Measurements from ENCODE around the gene ZNF319. TPM values are rescaled to one million over a fixed set of nuclear protein-coding genes. Genes with fewer than 3 reads are reported as not detected.

ZNF319 gene
- polyA plus RNA-seq, 3 donors = 1.9 to 11.5 (median 4.7) TPM

DNA sequence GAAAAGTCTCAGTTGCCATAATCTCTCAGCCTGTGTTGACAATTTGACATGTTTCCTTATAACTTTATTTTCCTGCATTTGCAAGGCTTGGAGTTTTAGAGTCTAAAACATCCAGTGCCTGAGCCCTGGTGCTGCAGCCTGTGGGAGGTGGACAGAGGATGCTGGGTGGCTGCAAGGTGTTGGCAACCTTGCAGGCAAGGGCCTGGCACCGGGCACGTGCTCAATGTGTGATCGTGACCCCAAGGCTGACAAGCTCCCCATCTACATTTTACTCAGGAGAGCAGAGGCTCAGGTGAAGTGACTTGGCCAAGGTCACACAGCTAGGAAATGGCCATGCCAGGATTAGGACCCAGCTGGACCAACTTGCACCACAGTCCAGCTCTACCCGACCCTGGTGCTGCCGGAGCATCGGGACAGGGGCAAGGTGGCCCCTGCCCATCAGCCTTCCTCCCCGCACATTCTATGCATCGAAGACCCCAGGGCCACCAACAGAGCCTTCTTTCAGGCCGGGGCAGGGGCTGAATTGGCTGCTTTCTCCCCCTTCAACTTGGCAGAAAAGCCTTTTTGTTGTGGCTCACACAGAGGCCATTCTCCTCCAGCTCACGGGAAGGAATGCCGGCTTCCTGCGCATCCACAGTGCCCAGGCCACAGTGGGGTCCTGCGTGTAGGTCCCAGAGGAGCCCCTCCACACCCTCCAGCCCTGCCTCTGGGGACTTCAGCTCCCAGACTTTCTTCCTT, 48.2 kb upstream of the ZNF319 start:
- TF ChIP-seq, protein P1, sequence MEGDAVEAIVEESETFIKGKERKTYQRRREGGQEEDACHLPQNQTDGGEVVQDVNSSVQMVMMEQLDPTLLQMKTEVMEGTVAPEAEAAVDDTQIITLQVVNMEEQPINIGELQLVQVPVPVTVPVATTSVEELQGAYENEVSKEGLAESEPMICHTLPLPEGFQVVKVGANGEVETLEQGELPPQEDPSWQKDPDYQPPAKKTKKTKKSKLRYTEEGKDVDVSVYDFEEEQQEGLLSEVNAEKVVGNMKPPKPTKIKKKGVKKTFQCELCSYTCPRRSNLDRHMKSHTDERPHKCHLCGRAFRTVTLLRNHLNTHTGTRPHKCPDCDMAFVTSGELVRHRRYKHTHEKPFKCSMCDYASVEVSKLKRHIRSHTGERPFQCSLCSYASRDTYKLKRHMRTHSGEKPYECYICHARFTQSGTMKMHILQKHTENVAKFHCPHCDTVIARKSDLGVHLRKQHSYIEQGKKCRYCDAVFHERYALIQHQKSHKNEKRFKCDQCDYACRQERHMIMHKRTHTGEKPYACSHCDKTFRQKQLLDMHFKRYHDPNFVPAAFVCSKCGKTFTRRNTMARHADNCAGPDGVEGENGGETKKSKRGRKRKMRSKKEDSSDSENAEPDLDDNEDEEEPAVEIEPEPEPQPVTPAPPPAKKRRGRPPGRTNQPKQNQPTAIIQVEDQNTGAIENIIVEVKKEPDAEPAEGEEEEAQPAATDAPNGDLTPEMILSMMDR (IDR thresholded peaks at IDR 0.05) = no peak
- Histone ChIP-seq H3K79me2 (ENCODE audit: insufficient read depth, low read length) (no peaks in the 10 kb centered on the region), H3K4me2 (replicated peaks; ENCODE audit: extremely low read depth, low read length, poor library complexity, severe bottlenecking) (no peak overlapping the region), H4K20me1 (ENCODE audit: insufficient read depth, low read length) (no peaks in the 10 kb centered on the region), H3K4me1 (ENCODE audit: control insufficient read depth in 1 of 2, insufficient read depth in 2 of 2, low read length in 2 of 2) (no peaks in the 10 kb centered on the region), H3K4me3 (replicated peaks in 1 of 3; ENCODE audit: low read depth in 2 of 3, low read length in 3 of 3) (no peak overlapping the region), H3K27me3 (ENCODE audit: control insufficient read depth in 2 of 2, insufficient read depth in 2 of 2, low read length in 2 of 2) (no peaks in the 10 kb centered on the region), H2AFZ (ENCODE audit: insufficient read depth, low read depth, low read length, poor library complexity, severe bottlenecking) (no peak overlapping the region), H3K27ac (ENCODE audit: low read depth in 1 of 2, low read length in 2 of 2) (no peak overlapping the region), H3K36me3 (replicated peaks in 1 of 2; ENCODE audit: control insufficient read depth in 1 of 2, insufficient read depth in 2 of 2, low read length in 2 of 2) (no peaks in the 10 kb centered on the region), H3K9me3 (replicated peaks in 1 of 2; ENCODE audit: control insufficient read depth in 1 of 2, insufficient read depth in 1 of 2, low read length in 2 of 2) (no peaks in the 10 kb centered on the region), H3K9ac (ENCODE audit: insufficient read depth, low read length, poor library complexity, severe bottlenecking) (no peak overlapping the region)
- WGBS (ENCODE audit: insufficient coverage) = 94% methylated on average over 13 of the region's 13 CpGs
- H3K27ac Mint-ChIP-seq = peak overlapping the region in 1 of 7 donors; percentile 41
- DNase-seq = no peak
- intact Hi-C loops (cut with micrococcal nuclease) = no loop called here
- peaks cover 0 to 5% (median 0%) of the 10 kb centered on the region in 7 donors for H3K9me3 Mint-ChIP-seq
- H3K4me3 Mint-ChIP-seq = no peak overlapping the region
- no peaks in the 10 kb centered on the region for H3K4me1 Mint-ChIP-seq
- H3K36me3 Mint-ChIP-seq = no peaks in the 10 kb centered on the region
- H3K27me3 Mint-ChIP-seq (ENCODE audit: low read depth in 3 of 3) = peaks cover 3 to 5% (median 4%) of the 10 kb centered on the region in 3 donors

DNA sequence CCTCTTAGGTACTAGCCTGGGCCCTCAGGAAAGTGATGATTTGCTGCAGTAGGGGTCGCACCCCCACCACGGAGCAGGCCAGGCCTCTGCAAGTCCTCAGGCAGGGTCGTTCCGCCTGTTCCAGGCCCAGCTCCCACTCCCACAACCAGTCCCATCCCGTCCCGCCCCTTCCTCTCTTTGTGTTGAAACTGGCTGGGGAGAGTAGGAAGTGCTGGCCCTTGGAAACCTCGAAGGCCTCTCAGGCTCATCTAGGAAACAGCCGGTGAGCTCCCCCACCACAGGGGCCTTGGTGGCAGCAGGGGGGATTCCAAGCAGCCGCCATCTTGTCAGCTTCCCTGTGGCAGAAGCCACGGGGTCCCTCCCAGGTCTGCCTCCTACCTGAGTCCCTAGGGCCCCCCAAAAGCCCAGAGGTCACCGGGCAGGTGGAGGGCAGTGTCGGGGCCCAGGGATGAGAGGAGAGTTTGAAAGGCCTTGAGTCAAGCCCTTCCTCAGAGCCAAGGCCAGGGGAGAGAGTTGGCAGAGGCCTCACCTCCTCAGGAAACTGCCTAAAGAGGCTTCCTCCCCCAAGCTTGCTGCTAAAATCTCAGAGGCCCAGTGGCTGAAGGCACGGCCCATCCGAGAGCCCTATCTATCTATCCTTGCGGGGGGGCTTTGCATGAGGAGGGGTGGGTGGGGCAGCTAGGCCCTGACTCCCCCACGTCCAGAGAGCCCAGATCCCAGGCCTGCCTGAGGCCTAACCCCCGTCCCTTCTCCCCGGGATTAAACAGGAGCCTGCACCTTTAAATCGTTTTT, 47.3 kb upstream of the ZNF319 start:
- Mint-ChIP-seq H3K4me1 (no peaks in the 10 kb centered on the region), H3K4me3 (no peak overlapping the region), H3K36me3 (no peaks in the 10 kb centered on the region), H3K9me3 (peaks cover 0 to 5% (median 0%) of the 10 kb centered on the region in 7 donors), H3K27ac (peak overlapping the region in 1 of 7 donors; percentile 8), H3K27me3 (ENCODE audit: low read depth in 3 of 3) (peaks cover 3 to 4% (median 4%) of the 10 kb centered on the region in 3 donors)
- Histone ChIP-seq H3K4me1 (ENCODE audit: control insufficient read depth in 1 of 2, insufficient read depth in 2 of 2, low read length in 2 of 2) (no peaks in the 10 kb centered on the region), H2AFZ (ENCODE audit: insufficient read depth, low read depth, low read length, poor library complexity, severe bottlenecking) (no peak overlapping the region), H3K36me3 (replicated peaks in 1 of 2; ENCODE audit: control insufficient read depth in 1 of 2, insufficient read depth in 2 of 2, low read length in 2 of 2) (no peaks in the 10 kb centered on the region), H3K27me3 (ENCODE audit: control insufficient read depth in 2 of 2, insufficient read depth in 2 of 2, low read length in 2 of 2) (no peaks in the 10 kb centered on the region), H3K79me2 (ENCODE audit: insufficient read depth, low read length) (no peaks in the 10 kb centered on the region), H3K4me3 (replicated peaks in 1 of 3; ENCODE audit: low read depth in 2 of 3, low read length in 3 of 3) (no peak overlapping the region), H4K20me1 (ENCODE audit: insufficient read depth, low read length) (no peaks in the 10 kb centered on the region), H3K9ac (ENCODE audit: insufficient read depth, low read length, poor library complexity, severe bottlenecking) (no peak overlapping the region), H3K4me2 (replicated peaks; ENCODE audit: extremely low read depth, low read length, poor library complexity, severe bottlenecking) (no peak overlapping the region), H3K9me3 (replicated peaks in 1 of 2; ENCODE audit: control insufficient read depth in 1 of 2, insufficient read depth in 1 of 2, low read length in 2 of 2) (no peaks in the 10 kb centered on the region), H3K27ac (ENCODE audit: low read depth in 1 of 2, low read length in 2 of 2) (no peak overlapping the region)
- intact Hi-C loops (cut with micrococcal nuclease) = no loop called here
- TF ChIP-seq, protein P1 (IDR thresholded peaks at IDR 0.05) = no peak
- no peak for DNase-seq
- WGBS (ENCODE audit: insufficient coverage) = 80% methylated on average over 6 of the region's 19 CpGs

All from CD14-positive monocyte (primary cell).